Stimulated activated CD8-positive, alpha-beta memory T cell treated with anti-CD3 and anti-CD28 coated beads, Interleukin-15, amount 100 ng/mL, for 48 hours (primary cell): Measurements from ENCODE around the gene GABRG3.

Experiments
- DNase-seq, 2 donors: peaks; one replicate each; pipeline ENCODE4 v3.0.0-alpha.2; 2020; ENCODE audit warnings: low read depth in 2 of 2

Gene GABRG3

DNA sequence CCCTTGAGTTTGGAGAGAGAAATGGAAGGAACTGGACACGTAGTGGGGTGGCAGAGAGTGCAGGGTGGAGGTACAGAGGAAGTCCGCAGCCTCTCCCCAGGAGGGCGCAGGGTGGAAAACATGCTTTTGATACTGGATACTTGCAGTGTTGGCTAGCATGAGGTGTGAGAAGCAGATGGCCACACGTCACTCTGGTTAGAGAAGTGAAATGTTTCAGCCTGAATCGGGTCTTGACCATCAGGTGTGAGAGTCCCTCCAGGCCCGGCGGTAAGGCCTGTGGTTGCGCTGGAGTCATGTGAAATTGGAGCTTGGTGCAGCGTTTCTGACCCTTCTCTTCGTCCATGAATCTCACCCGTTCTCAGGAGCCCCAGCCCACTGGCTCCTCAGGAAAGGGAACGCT is 93.1 kb downstream of the GABRG3 start:
- DNase-seq: no peak

DNA sequence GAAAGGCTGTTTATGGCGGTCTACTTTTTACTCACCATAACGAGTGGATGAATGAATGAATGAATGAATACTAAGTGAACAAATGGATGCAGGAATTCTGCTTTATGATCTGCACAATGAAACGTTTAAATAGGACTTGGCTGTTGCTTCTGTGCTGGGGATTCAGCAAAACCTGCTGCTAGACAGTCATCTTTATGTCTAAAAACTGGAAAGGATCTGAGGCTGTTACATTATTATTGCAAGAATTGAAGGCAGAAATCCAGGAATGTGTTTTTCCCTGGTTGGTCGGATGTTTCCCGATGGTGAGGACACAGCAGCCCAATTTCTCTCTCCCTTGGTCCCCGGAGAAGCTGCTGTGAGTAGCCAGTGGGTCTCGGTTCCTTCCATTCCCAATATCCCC is 94.2 kb downstream of the GABRG3 start:
- no peak for DNase-seq

DNA sequence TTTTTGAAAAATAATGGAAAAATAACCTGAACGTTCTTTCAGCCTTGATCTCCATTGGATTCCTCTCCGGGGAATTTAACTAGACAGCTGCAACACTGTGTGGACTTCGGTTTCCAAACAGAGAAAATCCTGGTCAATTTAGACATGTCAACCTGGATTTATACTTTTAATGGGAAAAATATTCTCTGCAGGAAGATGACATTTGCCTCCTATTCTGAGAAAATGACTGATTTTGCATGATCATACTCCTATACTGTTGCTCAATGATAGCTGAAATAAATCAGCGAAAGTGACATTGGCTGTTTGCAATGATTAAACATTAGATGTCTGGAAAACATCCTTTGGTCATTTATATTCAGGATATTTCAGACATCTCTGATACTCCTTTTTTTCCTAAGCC is 94.8 kb downstream of the GABRG3 start:
- DNase-seq: no peak

DNA sequence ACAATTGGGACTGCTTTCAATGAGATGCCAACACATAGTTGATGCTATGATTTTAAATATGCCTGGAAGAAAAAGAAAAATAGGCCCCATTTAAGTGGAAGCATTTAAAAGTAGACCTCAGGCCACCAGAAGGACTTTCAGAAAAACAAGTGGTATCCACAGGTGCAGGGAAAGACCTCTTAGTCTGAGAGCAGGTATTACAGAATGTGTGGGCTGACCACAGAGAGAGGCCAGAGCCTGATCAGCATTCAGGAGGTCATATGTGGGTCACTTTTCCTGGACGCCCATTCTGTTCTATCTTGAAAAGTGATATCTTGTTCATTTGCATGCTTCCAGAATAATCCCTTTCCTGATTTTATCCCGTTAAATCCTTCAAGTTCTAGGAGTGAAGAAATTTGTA is 95.5 kb downstream of the GABRG3 start:
- DNase-seq: no peak

DNA sequence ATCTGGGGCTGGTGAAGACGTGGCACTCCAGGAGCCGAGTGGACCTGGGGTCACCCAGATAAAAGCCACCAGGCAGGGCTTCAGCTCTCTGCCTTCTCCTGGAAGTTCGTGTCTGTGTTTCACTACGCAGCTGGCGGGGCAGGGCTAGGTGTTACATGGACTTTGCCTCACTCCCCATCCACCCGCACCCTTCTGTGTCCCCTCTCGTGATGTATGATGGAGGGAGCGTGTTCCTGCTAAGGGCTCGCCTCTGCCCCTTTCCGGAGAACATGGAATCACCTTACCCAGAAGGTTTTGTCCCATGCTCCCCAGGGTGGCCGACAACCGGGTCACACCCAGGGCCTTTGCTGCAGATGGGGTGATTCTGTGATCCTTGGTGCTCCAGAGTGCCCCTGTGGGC is 96.2 kb downstream of the GABRG3 start:
- DNase-seq: no peak

DNA sequence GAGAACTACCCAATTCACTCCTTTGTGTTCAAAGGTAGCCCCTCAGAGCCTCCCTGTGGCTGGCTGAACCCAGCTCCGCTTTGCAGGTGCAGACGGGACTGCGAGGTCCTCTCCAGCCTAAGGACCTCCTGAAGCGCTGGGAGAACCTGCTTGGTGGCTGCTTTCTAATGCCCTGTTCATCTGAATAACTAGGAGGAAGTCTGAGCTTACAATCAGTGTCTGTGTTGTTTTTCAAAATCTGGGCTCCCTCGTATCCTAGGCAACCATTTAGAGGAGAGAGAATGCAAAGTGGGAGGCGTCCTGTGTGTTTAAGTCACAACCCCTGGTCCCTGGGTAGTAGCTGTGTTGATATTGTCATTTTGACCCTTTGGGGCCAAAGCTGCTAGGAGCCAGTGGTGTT is 99.9 kb downstream of the GABRG3 start:
- DNase-seq: no peak

DNA sequence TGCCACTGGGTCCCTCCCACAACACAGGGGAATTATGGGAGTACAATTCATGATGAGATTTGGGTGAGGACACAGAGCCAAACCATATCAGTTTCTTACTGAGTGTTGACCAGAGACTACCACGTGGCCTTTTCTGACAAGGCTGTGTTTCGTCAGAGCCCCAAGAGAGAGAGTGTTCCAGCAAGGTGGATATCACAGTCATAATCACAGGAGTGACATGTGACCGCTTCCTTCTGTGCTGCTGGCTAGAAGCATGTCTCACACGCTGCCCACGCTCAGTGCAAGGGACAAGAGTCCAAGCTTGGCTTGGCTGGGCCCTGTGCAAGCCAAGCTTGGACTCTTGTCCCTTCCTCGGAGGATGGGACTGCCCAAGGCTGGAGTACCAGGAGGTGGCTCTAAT is 103.2 kb downstream of the GABRG3 start:
- no peak for DNase-seq

DNA sequence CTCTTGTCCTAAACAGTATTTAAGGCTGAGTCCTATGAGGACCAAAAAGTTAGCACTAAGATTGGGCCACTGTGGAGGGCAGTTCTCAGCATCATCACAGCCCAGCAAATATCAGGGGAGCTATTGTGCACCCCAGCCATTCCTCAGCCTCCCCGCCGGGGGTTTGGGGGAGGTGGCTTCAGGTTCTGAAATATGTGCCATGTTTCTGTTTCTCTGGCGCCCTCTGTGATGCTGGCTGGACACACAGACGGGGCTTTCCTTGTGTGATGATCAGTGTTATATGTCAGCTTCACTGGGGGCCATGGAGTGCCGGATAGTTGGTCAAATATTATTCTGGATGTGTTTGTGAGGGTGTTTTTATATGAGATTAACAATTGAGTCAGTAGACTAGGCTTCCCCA is 106.8 kb downstream of the GABRG3 start:
- DNase-seq: no peak

DNA sequence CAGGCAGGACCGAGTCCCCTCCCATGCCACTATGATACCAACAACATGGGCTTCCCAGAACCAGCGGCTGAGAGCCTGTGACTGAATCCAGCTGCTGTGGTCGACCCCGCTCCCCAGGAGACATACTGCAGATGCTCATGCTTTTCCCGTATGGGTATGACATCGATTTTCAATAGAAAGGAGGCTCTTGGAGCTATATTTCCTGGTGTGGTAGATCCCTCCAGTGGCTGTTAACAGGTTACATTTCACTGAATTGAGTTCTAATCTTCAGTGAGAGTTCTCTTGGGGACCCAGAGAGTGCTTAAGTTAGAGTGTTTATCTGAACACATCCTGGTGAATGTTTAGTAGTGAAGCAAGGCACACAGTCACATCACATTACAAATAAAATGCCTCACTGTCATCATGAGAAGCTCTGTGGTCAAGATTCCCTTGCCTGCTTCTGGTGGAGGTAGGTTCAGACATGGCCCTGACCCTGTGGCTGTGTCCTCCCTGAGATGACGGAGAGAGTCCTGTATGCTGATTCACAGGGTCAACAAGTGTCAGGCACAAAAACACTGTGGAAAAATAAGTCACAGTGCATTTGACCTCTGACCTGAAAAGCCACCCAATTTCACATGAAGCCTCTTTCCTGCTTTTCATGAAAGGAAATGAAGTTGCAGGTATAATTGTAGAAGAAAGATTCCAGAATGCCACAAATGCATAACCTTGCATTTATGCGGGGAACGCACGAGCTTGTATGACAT is 110.9 kb downstream of the GABRG3 start:
- no peak for DNase-seq

DNA sequence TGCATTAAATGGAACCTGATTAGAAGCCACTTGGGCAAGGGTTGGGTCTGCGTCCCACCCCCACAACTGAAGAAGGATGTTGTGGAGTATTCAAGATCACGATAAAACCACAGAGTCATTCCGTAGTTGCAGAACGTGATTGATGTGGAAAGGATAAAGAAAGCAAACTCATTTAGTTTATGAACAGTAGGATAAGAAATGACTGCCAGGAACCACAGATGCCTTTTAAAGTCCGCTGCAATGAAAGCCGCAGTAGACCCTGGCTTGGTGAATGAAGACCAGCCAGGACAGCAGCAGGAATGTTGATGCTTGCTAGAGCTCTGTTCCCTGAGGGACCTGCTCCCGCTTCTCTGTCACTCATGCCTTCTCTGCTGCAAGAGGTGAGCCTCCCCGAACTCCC is 111.5 kb downstream of the GABRG3 start:
- DNase-seq: no peak

DNA sequence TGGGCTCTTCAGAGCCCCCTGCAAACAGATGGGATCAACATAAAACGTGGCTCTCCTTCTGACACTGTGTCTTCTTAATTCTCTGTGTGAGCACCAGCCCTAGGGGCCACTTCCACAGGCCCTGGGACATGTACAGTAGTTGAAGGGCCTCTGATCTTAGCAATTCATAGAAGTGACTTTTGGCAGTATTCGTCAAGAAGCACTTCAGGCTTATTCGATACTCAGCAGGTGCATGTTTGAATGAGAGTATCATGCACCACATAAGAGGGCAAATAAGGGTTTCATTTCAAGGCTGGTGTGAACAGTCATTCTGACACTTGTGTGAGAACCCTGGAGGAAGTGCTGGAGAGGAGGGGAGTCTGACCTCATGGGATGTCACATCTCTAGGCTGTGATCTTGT is 113.9 kb downstream of the GABRG3 start:
- DNase-seq: no peak

DNA sequence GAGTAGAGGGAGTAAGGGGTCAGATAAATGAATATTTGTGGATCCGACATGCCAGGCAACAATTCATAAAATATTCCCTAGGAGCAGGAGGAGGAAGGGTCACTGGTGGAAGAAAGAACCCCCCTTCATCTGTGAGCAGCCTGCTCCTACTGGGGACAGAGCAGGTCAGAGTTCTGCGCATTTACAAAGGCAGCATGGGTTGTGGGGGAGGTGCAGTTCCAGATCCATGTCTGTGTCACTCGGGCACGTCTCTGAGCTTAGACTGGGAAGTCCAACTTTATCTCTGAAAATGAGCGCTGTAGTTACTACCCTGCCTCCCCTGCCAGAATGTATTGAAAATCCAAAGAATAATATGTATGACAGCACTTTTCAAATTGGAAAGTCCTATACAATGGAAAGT is 115.2 kb downstream of the GABRG3 start:
- DNase-seq: no peak

DNA sequence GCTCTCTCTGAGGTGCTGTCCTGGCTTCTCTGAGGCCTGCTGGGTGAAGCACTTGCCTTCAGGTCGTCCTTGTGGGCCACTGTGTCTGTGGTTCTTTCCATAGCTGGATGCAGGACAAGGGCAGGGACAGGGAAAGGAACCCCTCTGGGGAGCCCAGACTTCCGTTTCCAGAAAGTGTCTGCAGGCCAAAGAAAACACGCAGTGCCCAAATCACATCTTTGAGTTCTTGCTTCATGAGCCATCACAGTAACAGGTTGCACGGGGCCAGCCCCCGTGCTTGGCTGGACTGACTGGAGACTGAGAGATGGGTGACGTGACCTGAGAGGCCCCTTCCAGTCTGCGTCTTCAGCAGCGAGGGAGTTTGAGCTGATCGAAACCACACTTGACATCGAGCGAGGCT is 115.8 kb downstream of the GABRG3 start:
- no peak for DNase-seq

DNA sequence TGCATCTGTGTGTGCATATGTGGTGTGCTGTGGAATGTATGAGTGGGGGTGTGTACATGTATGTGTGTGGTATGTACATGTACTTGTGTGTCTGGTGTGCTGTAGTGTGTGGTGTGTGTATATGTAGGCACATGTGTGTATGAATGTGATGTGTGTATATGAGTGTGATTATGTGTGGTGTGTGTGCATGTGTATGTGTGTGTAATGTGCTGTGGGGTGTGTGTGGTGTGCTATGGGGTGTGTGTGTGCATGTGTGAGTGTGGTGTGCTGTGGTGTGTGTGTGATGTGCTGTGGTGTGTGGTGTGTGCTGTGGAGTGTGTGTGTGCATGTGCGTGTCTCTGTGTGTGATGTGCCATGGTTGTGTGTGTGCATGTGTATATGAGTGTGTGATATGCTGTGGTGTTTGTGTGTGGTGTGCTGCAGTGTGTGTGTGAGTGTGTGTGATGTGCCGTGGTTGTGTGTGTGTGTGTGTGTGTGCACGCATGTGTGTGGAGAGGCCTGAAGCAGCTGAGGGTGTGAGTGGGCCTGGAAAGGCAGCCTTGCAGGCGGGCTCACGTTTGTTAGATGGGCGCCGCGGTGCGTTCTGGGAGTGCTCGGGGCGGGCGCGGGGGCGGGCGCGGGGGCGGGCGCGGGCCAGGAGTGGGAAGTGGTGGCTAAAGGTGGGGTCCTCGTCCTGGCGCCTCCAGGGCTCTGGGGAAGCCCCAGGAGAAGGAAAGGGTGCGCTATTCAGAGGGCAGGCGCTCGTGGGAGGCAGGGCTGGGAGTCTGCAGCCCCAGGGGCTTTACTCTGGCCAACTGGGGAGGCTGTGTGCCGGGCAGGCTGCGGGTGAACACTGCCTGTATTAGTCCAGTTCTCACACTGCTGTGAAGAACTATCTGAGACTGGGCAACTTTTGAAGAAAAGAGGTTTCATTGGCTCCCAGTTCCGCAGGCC is 116.9 kb downstream of the GABRG3 start:
- no peak for DNase-seq

DNA sequence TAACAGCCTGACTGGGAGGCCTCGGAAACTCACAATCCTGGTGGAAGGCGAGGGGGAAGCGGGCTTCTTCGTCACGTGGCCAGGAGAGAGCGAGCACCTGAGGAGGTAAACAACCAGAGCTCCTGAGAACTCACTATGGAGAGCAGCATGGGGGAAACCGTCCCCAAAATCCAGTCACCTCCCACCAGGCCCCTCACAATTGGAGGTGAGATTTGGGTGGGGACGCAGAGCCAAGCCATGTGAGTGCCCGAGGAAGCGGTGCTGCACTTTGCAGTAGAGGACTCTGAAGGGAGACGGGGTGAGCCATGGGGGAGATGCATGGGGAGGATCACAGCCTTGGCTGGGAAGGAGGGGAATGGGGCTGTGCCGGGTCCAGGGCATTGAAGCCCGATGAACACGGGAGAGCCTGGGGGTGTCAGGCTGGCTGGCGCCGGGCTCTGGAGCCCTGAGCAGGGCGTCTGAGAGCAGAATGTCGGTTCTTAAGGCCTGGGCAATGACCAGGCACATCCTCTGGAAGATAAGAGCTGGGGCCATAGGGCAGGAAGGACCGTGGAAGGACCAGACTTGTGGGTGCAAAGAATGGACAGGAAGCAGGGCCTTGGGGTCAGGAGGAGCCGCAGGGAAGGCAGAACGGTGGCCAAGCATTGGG is 117.7 kb downstream of the GABRG3 start:
- DNase-seq: no peak

DNA sequence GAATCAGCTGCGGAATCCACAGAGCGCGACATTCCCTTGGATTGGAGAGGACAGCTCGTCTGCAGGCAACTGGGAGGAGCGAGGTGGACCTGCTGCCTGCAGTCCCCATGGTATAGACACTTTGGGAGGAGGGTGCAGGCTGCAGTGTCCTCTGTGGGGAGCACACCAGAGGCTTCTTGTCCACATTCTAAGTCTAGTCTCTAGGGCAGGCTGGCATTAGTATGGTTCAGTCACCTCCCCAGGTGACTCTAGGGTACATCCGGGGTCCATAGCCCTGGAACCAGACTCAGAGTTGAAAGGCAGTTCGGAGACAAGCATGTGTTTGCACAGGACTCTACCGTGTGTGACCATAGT is 118.2 kb downstream of the GABRG3 start:
- no peak for DNase-seq

DNA sequence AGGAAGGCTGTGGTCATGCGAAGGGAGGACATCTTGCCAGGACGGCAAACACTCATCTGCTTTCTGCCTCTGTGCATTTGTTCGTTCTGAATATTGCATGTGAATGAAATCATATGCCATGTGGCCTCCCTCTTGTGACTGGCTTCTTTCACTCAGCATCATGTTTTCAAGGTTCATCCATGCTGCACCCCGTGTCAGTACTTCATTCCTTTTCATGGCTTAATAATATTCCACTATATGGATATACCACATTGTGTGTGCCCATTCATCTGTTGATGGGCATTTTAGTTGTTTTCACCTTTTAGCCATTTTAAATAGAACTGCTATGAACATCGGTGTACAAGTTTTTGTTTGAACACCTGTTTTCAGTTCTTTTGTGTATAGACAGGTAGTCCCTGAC is 118.7 kb downstream of the GABRG3 start:
- no peak for DNase-seq

DNA sequence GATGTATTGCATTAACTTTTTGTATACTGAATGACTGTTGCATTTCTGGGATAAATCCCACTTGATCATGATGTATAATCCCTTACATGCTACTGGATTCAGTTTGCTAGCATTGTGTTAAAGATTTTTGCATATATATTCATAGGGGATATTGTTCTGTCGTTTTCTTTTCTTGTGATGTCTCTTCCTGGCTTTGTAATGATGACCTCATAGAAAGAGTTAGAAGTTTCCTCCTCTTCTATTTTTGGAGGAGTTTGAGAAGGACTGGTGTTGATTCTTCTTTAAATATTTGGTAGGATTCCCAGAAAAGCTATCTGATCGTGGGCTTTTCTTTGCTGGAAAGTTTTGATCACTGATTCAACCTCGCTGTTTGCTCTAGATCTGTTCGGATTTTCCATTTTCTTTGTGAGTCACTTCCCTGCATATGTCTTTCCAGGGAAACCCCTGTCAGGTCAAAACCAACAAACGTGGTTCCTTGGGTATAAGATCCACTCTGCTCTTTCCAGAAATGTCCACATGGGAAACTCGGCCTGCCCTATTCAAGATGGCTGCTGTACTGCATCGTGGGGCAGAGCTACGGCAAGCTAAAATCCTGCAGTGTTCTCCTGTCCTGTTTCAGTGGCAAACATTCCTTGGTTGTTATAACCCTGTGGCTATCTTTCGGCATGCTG is 120.4 kb downstream of the GABRG3 start:
- no peak for DNase-seq

DNA sequence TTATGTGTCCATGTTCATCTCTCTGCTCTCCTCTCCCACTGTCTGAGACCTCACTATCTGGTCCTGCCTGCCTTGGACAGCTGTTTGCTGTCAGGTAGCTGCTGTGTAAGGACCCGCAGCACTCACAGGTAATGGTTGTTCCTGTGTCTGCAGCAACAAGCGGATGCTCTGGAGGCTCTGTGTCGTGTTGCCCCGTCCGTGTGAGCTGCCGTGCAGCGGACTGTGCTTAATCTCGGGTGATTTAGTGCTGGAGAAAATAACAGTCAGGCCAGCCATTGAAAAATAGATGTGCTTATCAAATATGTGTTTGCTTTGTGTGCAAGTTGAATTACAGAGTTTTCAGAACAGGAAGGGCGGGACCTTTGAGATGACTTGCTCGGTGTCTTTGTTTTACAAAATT is 121.4 kb downstream of the GABRG3 start:
- DNase-seq: no peak

DNA sequence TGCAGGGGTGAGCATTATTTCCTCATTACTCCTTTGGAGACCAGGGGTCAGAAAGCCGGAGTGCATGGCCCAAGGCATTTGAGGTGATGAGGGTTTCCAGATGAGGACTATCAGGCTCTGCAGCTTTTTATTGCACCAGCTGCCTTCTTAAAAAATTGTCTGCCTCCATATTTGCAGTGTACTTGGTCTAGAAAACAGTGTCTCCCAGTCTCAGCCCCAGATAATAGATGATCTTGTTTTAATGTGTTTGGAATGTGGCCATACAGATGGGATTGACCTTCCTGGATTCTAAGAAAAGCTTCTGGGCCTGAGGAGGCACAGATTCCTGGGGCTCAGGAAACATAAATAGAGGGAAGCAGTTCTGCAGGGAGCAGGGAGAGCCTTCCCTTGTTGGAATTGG is 123.3 kb downstream of the GABRG3 start:
- no peak for DNase-seq

DNA sequence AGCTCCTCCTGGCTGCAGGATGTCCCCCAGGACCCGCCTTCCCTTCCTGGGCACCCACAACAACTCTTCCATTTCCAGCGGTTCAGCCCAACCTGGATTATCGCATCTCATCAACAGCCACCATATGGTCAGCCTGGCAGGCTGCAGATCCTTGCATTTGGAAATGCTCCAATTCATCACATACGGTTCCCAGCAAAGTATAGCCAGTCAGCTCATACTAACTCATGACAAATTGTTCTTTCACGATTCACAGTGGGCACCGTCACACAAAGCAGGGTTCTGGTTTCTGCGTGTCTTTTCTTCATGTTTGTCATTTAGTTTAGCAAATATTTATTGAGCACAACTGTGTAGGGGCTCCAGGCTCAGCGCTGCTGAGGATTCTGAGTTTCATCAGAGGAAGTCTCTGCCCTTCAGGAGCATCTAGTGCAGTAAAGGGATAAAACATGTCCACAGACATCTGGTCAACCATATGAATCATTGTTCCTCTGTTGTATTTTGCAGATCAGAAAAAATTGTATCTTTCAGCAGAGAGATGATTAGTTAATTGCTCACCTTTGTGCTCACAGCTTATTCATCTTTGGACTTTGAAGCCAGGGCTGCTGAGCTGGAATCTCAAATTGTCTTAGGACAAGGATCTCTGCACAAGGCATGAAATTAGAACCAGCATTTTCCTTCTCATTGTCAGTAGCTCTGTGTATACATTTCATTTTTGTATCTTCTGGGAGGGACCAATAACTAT is 125.1 kb downstream of the GABRG3 start:
- no peak for DNase-seq

DNA sequence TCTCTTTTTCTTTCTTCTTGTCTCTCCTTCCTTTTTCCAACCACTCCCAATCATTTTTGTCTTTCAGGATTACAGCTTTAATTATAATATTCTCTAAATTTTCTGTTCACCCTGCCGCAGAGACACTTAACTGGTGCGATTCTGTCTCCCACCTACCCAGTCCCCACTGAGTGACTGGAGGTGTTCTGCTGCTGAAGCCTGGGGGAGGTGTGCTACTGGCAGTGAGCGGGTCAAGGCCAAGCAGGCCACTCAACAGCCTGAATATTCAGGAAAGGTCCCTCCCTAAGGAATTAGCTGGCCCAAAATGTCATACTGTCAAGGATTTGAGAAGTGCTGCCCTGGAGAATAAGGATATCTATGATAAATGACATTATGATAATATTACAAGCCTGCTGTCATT is 126.5 kb downstream of the GABRG3 start:
- no peak for DNase-seq
